T-helper 1 cell treated with Interleukin-12 subunit alpha and Interleukin-12 subunit beta and Interleukin-4 antibody, amounts not matched to agents 30 μg/mL and 1 μg/mL, for 36 hours (primary cell): ENCODE data around the gene PLEKHA5.
"Not testable (repeated sequence)": the region's sequence is repeated elsewhere in the genome, so short reads cannot be mapped to it uniquely, and the experiment has no call there.

Source experiments
- H3K27ac Mint-ChIP-seq: one replicate; pipeline ENCODE4 v1.8.0; 2021; ENCODE audit warnings: mild to moderate bottlenecking, mixed read lengths
- H3K27me3 Mint-ChIP-seq: one replicate; pipeline ENCODE4 v1.8.0; 2021; ENCODE audit warnings: low read depth, mixed read lengths
- H3K36me3 Mint-ChIP-seq: one replicate; pipeline ENCODE4 v1.8.0; 2021; ENCODE audit warnings: low read depth, mixed read lengths
- H3K4me1 Mint-ChIP-seq: one replicate; pipeline ENCODE4 v1.8.0; 2021; ENCODE audit warnings: low read depth, mixed read lengths
- H3K4me3 Mint-ChIP-seq: one replicate; pipeline ENCODE4 v1.8.0; 2021; ENCODE audit warnings: mild to moderate bottlenecking, moderate library complexity, mixed read lengths
- H3K9me3 Mint-ChIP-seq: one replicate; pipeline ENCODE4 v1.8.0; 2021; ENCODE audit warnings: mixed read lengths

Gene PLEKHA5

DNA sequence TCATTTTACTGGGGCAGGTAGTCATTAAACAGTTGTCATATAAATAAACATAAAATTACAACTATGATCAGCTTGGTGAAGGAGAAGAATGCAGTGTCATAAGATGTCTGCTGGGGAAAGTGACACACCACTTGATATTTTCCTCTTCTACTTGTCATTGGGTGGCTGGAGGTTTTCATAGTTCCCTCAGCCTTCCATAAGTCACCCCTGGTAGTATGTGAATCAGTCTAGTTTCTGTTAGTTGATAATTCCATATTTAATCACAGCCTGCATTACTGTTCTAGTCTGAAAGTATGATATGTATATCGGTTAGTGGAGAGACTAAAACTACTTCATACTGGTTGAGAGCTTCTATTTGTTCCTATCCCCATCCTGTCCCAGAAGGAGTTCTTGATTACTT lies 38.2 kb downstream of the PLEKHA5 start:
- Mint-ChIP-seq H3K4me3 (no peak overlapping the region), H3K27ac (no peak overlapping the region), H3K27me3 (no peaks in the 10 kb centered on the region), H3K36me3 (no peaks in the 10 kb centered on the region), H3K4me1 (no peaks in the 10 kb centered on the region), H3K9me3 (no peaks in the 10 kb centered on the region)

DNA sequence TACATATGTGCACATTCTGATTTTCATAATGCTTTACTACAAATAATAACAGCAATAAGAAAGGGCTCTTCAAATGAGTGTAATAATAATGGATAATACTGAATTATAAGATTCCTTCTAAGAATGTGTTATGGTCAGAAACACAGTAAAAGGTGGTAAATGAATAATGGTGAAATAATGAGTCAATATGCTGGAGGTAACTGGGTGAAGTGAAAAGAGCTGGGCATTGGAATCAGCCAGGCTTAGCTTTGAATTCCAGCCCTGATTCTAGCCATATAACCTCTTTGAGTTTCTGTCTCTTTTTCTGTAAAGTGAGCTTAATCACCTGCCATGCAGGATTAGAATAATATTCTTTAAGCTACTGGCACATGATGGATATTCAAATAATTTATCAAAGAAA lies 39.1 kb downstream of the PLEKHA5 start:
- Mint-ChIP-seq H3K4me1 (no peaks in the 10 kb centered on the region), H3K36me3 (no peaks in the 10 kb centered on the region), H3K27ac (no peak overlapping the region), H3K27me3 (no peaks in the 10 kb centered on the region), H3K4me3 (no peak overlapping the region), H3K9me3 (no peaks in the 10 kb centered on the region)

DNA sequence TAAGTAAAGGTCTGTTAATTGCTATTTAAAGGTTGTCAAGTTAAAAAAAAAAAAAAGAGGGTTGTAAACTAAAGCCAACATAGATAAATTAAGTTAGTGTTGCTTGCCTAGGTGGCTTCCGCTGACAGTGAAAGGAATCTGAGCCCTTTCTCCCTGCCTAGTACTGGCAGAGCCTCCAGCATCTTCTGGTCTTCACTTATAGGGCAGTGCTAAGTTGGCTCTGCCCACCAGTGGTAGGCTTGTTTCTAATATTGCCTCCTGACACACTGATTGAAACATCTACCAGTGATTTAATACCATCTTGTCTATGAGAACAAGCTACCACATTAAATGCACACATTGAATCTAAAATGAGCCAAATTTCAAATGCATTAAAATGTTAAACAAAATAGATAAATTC lies 39.7 kb downstream of the PLEKHA5 start:
- no peaks in the 10 kb centered on the region for H3K4me1 Mint-ChIP-seq
- H3K27ac Mint-ChIP-seq, result no peak overlapping the region
- H3K36me3 Mint-ChIP-seq, result no peaks in the 10 kb centered on the region
- no peak overlapping the region for H3K4me3 Mint-ChIP-seq
- H3K9me3 Mint-ChIP-seq, result no peaks in the 10 kb centered on the region
- no peaks in the 10 kb centered on the region for H3K27me3 Mint-ChIP-seq

DNA sequence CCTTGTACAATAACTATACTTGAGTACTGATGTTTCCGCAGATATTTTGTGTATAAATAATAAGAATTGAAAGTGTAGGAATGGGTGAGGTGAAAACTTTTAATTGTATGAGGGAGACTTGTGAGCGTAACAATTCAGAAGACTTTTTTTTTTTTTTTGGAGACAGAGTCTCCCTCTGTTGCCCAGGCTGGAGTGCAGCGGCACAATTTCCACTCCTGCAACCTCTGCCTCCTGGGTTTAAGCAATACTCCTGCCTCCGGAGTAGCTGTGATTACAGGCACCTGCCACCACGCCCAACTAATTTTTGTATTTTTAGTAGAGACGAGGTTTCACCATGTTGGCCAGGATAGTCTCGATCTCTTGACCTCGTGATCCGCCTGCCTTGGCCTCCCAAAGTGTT lies 40.8 kb downstream of the PLEKHA5 start:
- H3K36me3 Mint-ChIP-seq, H3K4me3 Mint-ChIP-seq, H3K27ac Mint-ChIP-seq, H3K9me3 Mint-ChIP-seq, H3K27me3 Mint-ChIP-seq, H3K4me1 Mint-ChIP-seq: not testable (repeated sequence)

DNA sequence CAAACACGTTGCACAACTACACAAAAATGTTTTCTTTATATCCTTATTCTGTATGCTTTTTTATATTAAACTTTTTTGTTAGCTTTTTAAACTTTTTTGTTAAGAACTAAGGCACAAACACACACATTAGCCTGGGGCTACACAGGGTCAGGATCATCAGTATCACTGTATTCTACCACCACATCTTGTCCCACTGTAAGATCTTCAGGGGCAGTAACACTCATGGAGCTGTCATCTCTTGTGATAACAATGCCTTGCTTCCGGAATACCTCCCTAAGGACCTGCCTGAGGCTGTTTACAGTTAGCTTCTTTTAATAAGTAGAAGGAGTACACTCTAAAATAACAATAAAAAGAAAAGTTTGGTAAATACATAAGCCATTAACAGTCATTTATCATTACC lies 42.2 kb downstream of the PLEKHA5 start:
- no peaks in the 10 kb centered on the region for H3K27me3 Mint-ChIP-seq
- H3K9me3 Mint-ChIP-seq, result no peaks in the 10 kb centered on the region
- no peaks in the 10 kb centered on the region for H3K4me1 Mint-ChIP-seq
- no peak overlapping the region for H3K4me3 Mint-ChIP-seq
- H3K27ac Mint-ChIP-seq, result no peak overlapping the region
- H3K36me3 Mint-ChIP-seq, result no peaks in the 10 kb centered on the region

DNA sequence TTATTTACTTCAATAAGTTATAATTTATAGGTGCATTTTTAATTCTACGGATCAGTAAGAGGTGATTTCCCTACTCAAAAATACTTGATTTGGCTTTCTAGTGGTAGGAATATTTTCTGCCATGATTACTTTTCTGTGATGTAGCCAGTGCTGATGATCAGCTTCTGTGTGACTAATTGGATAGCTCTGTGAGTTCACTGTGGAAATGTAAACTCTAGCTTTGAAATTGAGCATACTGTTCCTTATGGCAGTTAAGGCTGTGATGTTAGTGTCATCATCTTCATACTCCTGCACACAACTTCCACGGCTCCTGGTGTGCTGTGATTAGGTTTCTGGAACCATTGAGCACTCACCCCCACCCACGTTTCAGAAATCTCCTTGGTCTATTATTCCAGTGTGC lies 48.2 kb downstream of the PLEKHA5 start:
- Mint-ChIP-seq H3K36me3 (no peaks in the 10 kb centered on the region), H3K27ac (no peak overlapping the region)

DNA sequence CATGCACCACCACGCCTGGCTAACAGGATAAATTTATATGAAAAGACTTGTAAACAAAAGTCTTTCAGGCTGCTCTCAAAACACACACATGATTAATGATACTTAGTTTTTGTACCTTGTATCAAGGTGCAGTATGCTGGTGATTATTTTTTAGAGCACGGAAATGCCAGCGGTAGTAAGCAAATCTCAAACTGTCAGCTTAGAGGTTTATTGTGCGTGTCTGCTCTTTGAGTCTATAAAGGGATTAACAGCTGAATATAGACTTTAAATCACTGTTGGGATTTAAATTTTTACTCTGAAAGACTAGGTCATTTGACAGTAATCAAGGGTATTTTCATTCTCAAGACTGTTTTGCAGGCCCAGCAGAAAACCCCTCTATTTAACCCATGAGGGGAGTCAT lies 50.5 kb downstream of the PLEKHA5 start:
- no peak overlapping the region for H3K4me3 Mint-ChIP-seq
- no peak overlapping the region for H3K27ac Mint-ChIP-seq
- no peaks in the 10 kb centered on the region for H3K36me3 Mint-ChIP-seq
- H3K9me3 Mint-ChIP-seq, result no peaks in the 10 kb centered on the region
- H3K27me3 Mint-ChIP-seq, result no peaks in the 10 kb centered on the region
- H3K4me1 Mint-ChIP-seq, result no peaks in the 10 kb centered on the region

More for the DNA sequence above, 48.2 kb downstream of the PLEKHA5 start:
- H3K4me1 Mint-ChIP-seq, result no peaks in the 10 kb centered on the region
- H3K9me3 Mint-ChIP-seq, result no peaks in the 10 kb centered on the region
- no peak overlapping the region for H3K4me3 Mint-ChIP-seq
- H3K27me3 Mint-ChIP-seq, result no peaks in the 10 kb centered on the region

DNA sequence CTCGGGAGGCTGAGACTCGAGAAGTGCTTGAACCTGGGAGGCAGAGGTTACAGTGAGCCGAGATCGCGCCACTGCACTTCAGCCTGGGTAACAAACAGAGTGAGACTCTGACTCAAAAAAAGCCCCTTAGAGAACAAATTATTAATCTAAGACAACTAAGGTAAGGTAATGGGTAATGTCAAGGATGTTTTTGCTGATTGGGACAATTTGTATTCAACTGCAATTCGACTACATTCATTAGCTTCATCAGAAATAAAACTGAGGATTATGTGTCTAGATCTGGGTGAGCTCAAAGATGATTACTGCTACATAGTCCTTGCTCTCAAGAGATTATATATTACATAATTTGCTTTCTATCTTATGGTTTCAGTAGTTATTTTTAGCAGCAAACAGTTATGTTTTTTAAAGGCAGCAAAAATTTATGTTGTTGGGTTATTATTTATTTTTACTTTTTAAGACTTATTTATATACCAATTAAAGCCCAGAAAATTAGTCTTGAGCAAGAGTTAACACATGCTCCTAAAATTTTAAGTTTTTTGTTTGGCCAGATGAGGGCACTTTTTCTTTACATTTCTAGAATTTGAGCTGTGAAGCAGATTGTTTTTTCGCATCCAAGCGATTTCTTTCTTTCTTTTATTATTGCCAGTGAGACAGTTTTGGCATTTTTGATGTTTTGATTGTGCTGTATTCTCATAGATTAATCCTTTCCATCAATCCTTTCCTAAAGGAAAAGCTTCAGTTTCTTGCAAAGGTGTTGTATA lies 52.3 kb downstream of the PLEKHA5 start:
- Mint-ChIP-seq H3K9me3 (no peaks in the 10 kb centered on the region), H3K4me3 (no peak overlapping the region), H3K4me1 (no peaks in the 10 kb centered on the region), H3K27me3 (no peaks in the 10 kb centered on the region), H3K27ac (no peak overlapping the region), H3K36me3 (no peaks in the 10 kb centered on the region)

DNA sequence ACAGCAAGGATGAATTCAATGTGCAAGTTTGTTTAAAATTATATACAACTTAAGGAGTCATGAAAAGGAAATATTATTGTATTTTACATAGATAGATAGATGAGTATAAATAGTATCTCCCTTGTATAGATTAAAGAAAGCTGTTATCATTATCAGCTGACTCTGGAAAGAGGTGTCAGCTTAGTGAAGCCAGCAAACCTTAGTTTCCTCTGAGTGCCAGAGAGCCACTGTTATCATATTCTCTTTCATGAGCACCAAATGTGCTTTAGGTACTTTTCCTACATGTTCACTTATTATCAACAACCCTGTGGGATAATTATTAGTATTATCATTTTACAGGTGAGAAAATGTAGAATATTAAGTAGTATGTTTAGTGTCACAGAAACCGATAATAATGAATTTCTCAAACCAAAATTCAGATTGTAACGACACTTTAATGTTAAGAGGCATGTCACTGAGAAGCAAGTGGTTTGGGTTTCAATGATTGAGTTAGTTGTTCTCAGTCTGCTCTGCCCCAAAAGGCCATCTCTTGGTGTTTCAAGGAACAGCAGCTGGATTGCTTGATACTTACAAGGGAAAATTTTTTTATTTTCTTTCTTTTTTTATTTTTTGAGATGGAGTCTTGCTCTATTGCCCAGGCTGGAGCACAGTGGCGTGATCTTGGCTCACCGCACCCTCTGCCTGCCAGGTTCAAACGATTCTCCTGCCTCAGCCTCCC lies 53.7 kb downstream of the PLEKHA5 start:
- no peaks in the 10 kb centered on the region for H3K9me3 Mint-ChIP-seq
- no peak overlapping the region for H3K4me3 Mint-ChIP-seq
- H3K27me3 Mint-ChIP-seq, result no peaks in the 10 kb centered on the region
- no peak overlapping the region for H3K27ac Mint-ChIP-seq
- no peaks in the 10 kb centered on the region for H3K4me1 Mint-ChIP-seq
- H3K36me3 Mint-ChIP-seq, result no peaks in the 10 kb centered on the region

DNA sequence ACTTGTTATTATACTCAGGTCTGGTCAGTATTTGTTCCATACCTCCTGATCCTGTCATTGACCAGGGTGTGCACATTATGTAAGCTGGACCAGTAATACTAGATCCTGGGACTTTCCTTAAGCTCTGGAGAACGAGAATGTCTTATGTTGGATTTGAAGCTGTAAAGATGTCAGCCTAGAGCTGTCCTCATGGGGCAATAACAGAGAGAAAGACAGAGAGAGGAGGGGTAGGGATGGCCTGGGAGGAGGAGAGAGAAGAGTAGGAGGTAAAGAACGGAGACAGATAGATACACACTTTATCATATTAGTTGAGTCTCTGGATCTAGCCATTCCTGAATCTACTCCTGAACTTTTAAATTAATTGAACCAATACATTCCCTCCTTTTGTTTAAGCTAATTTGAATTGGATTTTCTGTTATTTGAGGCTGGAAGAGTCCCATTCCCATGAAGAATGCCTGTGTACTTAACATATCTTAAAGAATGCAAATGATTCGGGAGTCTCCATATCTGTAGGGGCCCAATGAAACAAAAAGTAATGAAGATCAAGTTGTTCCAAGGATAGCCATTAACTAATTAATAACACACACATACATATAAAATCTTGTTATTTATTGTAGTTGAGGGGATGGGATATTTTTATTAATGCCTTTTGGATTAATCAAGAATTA lies 55.9 kb downstream of the PLEKHA5 start:
- Mint-ChIP-seq H3K9me3 (no peaks in the 10 kb centered on the region), H3K27me3 (no peaks in the 10 kb centered on the region), H3K27ac (no peak overlapping the region), H3K4me1 (no peaks in the 10 kb centered on the region), H3K4me3 (no peak overlapping the region), H3K36me3 (no peaks in the 10 kb centered on the region)

DNA sequence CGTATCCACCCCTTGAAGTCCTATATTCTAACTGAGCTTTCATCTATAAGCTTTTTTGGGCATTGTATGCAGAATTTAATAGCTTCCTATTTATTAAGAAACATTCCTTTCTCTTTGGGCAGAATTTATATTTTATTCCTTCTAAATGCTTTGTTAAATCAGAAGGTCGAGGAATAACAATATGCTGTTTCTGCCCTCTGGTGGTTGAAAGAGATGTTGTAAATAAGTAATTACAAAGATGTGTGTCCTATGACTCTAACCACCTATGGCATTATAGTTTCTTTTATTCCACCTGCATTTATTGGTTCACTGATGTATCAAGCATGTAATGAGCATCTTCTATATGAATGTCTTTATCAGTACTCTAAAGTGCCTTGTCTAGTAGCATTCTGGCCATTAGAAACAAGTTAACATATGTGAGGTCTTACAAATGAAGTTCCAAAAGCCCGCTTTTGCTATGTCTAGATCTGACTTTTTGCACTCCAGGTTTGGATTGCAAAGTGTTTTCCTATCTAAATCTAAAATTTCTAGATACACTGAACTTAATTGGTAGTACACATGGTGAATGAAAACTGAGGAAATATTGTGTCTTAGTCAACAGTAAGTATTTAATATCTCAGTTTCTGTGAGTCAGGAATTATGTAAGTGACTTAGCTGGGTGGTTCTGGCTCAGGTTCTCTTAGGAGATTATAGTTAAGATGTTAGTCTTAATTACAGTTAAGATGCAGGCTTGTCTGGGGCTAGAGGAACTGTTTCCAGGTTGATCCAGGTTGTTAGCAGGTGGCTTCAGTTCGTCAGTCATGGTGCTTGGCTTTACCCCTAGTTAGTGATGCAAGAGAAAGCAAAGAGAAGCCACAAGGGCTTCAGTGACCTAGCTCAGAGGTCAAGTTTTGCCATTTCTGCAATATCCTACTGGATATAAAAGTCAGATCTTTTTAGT lies 57.5 kb downstream of the PLEKHA5 start:
- H3K4me1 Mint-ChIP-seq, result no peaks in the 10 kb centered on the region
- H3K9me3 Mint-ChIP-seq, result no peaks in the 10 kb centered on the region
- no peak overlapping the region for H3K27ac Mint-ChIP-seq
- no peaks in the 10 kb centered on the region for H3K27me3 Mint-ChIP-seq
- H3K4me3 Mint-ChIP-seq, result no peak overlapping the region
- no peaks in the 10 kb centered on the region for H3K36me3 Mint-ChIP-seq

DNA sequence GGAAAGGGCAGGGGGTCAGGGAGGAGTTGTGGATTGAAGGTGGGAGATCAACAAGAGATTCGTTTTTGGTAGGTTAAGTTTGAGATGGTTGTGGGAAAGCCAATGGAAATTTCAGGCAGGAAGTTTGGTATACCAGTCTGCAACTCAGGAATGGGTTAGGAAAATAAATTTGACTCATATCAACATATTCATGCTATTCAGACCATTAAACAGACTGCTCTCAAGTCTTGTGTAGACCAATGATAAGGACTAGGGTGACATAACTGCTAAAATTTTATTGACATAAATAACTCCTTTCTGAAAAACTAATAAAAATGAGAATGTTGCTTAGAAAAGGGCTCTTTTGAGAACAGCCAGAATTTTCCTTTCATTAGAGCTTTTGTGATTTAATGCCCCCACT lies 60.0 kb downstream of the PLEKHA5 start:
- Mint-ChIP-seq H3K27ac (no peak overlapping the region), H3K9me3 (no peaks in the 10 kb centered on the region), H3K4me1 (no peaks in the 10 kb centered on the region), H3K4me3 (no peak overlapping the region), H3K27me3 (no peaks in the 10 kb centered on the region), H3K36me3 (no peaks in the 10 kb centered on the region)

DNA sequence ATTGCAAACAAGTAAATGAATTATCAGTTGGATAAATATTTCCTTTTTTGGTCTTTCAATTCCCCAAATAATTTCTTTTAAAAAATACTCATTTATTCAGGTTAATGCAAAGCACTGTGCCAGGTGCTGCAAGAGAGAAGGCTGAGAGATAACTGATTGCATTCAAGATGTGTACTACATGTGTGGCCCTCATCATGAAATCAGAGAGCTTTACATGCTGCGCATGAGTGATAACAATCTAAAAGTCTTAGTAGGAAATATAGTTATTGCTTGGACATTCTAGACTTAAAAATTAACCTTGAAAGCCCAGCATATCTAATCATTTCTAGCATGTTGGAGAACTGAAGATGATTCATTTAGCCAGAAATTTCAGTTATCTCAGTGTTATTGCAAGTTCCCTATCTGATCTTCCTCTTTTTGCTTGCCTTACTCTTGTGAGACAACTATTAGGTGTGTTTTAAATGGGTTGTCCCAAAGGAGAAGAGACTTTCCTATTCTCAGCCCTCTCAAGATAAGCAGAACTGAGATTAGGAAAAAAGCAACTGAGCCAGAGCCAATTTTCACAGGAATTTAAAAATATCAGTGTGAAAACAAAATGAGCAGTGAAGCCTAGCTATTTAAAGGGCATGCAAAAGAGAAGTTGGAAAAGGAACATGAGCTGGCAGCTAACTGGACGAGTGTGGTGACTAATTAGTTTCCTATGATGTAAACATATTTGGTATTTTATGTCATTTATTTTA lies 60.9 kb downstream of the PLEKHA5 start:
- no peaks in the 10 kb centered on the region for H3K27me3 Mint-ChIP-seq
- H3K27ac Mint-ChIP-seq, result no peak overlapping the region
- no peaks in the 10 kb centered on the region for H3K36me3 Mint-ChIP-seq
- no peak overlapping the region for H3K4me3 Mint-ChIP-seq
- no peaks in the 10 kb centered on the region for H3K4me1 Mint-ChIP-seq
- no peaks in the 10 kb centered on the region for H3K9me3 Mint-ChIP-seq

DNA sequence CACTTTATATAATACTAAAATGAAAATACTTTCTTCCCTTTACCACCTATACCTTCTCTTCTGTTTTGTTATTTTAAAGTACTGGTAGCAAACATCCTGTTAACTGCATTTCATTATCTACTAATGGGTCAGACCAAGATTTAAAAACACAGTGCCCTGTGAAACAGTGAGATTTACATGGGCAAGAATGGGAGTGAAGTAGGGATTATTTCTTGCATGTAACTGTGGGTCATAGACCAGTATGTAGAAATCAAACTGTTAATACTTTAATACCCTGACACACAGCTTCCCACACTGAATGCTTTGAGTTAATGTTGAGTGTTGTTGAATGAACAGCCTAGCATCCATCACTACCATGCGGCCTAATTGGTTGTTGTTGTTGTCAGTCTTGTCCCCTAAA lies 61.6 kb downstream of the PLEKHA5 start:
- Mint-ChIP-seq H3K4me1 (no peaks in the 10 kb centered on the region), H3K9me3 (no peaks in the 10 kb centered on the region), H3K36me3 (no peaks in the 10 kb centered on the region), H3K27me3 (no peaks in the 10 kb centered on the region), H3K27ac (no peak overlapping the region), H3K4me3 (no peak overlapping the region)
